PC-3 (cell line): ENCODE measurements around the gene WNK4.

Experiments
- EZH2phosphoT487 ChIP-seq: fragments of 300-600 bp; sonication (generic); IDR thresholded peaks from 2 replicates; pipeline ENCODE4 v1.6.1; 2018; ENCODE audit warnings: mild to moderate bottlenecking, antibody characterized with exemption, low read length, borderline replicate concordance
- TF ChIP-seq, protein P1 (sequence below): fragments of 300-600 bp; sonication (generic); conservative IDR thresholded peaks from 2 replicates; pipeline ENCODE4 v1.5.1; 2017; ENCODE audit warnings: antibody characterized with exemption, low read depth, mild to moderate bottlenecking, low read length

DNA sequence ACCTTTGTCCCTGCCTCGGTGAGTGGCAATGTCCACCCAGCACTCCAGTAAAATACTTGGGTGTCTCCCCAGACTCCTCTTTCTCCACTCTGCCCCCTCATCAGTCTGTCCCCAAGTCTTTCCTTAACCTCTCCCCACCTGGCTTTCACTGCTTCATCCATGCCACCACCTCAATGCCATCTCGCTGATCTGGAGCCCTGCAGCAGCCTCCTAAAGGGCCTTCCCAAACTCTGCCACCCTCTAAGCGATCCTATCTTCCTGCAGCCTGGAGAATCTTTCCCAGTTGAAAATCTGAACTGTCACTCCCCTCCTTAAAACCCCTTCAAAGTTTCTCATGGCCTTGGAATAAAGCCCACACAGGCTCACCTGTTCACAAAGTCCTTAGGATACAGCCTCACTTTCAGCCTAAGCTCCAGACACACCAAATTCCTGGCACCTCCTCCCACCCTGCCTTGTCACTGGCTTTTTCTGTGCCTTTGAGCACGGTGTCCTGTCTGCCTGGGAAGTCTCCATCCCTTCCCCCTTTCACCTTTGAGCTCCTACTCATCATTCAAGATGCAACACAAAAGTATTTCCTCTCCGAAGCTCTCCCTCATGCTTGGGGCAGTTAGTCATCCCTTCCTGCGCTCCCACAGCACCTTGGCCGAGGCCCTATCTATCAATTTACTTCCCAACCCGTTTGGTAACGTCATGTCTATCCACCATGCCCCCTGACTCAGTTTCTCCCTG is 2.8 kb downstream of the WNK4 start:
- TF ChIP-seq, protein P1, sequence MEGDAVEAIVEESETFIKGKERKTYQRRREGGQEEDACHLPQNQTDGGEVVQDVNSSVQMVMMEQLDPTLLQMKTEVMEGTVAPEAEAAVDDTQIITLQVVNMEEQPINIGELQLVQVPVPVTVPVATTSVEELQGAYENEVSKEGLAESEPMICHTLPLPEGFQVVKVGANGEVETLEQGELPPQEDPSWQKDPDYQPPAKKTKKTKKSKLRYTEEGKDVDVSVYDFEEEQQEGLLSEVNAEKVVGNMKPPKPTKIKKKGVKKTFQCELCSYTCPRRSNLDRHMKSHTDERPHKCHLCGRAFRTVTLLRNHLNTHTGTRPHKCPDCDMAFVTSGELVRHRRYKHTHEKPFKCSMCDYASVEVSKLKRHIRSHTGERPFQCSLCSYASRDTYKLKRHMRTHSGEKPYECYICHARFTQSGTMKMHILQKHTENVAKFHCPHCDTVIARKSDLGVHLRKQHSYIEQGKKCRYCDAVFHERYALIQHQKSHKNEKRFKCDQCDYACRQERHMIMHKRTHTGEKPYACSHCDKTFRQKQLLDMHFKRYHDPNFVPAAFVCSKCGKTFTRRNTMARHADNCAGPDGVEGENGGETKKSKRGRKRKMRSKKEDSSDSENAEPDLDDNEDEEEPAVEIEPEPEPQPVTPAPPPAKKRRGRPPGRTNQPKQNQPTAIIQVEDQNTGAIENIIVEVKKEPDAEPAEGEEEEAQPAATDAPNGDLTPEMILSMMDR, result no peak
- no peak for TF ChIP-seq EZH2phosphoT487
